ENCODE measurements around the gene HP1BP3.

Gene HP1BP3

DNA sequence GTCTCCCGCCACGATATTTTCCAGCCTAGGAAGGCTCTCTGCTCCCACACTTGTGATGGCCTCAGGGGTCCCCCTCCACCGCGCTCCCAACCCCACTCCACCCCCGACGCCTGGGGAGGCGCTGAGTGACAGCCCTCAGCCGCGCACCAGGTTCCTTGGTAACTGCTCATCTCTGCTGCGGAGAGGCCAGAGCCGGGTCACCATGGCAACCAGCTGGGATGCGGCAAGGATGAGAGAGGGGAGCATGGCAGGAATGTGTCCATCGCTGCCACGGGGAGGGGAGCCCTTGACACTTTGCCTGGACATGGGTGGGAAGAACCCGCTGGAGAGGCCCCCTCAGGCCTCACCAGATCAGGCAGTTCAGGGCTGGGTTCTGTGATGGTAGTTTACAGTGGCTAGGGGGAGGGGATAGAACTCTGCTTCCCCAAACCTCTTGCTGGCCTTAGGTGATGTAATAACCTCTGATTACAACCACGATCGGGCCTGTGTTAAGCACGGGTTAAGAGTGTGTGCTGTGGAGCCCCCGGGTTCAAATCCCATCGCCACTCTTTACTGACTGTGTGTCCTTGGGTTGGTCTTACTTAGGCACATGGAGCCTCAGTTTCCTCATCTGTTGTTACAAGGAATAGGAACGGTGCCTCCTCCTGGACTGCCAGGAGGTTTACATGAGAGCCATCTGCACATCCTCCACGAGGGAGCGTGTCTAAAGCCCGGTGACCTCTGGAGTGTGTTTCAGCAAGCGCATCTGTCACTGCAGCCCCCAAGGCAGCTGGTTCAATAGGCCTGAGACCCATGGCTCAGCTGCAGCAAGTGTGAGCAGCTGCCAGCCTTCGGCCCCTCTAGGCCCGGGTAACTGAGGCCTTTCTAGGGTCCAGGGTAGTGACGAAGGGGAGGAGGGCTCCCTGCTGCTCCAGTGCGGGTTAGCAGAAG lies 75.6 kb downstream of the HP1BP3 start:
- Histone ChIP-seq H3K36me3 (ENCODE audit: control insufficient read depth, insufficient read depth, low read length) (no peaks in the 10 kb centered on the region), H3K27ac (ENCODE audit: low read depth, low read length) (no peak overlapping the region), H3K4me1 (ENCODE audit: control insufficient read depth, insufficient read depth, low read length) (no peaks in the 10 kb centered on the region), H3K27me3 (ENCODE audit: control insufficient read depth, insufficient read depth, low read length) (peaks cover 5% of the 10 kb centered on the region), H3K9ac (ENCODE audit: low read length) (no peak overlapping the region), H3K4me3 (ENCODE audit: low read length) (no peak overlapping the region)

DNA sequence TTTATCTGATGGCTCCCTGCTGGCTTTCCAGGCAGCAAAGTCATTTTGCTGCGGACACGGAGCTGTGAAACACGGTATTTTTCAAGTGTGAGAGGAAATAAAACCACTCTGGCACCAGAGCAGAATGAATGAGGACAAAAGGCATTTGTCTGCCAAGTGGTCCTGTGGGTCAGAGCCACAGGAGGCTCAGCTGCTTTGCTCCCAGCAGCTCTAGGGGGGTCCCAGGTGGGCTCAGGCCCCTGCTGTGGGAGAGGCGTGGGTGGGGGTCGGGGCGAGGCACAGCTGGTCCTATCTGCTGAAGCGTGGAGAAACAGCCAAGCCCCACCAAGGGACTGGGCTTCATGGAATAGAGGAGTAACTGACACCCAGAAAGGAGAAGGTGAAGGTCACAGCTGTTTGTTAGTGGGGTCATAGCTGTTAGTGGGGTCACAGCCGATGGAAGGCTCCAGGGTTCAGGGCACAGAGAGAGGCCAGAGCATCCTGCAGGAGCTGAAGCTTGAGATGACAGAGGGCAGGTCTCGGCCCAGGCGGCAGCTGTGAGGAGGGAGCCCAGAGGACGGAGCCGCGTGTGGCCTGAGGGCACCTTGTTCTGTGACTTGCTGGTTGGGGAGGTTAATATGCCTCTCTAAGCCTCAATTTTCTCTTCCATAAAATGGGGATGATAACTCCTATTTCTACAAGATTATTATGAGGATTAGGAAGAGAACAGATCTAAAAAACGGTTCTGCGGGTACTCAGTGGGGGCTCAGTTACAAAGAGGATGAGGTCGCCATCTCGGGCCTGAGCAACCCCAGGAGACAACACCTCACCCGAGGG lies 76.4 kb downstream of the HP1BP3 start:
- no peak overlapping the region for H3K27ac ChIP-seq (ENCODE audit: low read depth, low read length)
- H3K4me3 ChIP-seq (ENCODE audit: low read length), result no peak overlapping the region
- H3K36me3 ChIP-seq (ENCODE audit: control insufficient read depth, insufficient read depth, low read length), result no peaks in the 10 kb centered on the region
- H3K4me1 ChIP-seq (ENCODE audit: control insufficient read depth, insufficient read depth, low read length), result no peaks in the 10 kb centered on the region
- H3K27me3 ChIP-seq (ENCODE audit: control insufficient read depth, insufficient read depth, low read length), result no peaks in the 10 kb centered on the region
- no peak overlapping the region for H3K9ac ChIP-seq (ENCODE audit: low read length)

DNA sequence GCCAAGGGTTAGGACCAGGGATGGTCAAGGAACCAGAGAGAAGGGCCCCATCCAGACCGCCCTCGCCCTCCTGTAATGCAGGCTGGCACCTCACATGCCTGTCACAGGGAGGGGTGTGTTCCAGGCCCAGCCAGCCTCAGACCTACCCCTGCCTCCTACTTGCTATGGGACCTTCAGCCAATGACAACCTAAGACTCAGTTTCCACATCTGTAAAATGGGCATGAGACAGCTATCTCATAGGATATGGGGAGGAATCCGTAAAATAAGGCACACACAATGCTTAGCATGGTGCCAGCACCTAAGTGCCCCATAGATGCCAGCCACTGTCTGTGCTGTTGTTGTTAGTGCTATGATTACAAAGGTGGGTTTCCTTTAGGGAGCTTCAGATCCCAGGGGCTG lies 77.2 kb downstream of the HP1BP3 start:
- Histone ChIP-seq H3K27ac (ENCODE audit: low read depth, low read length) (no peak overlapping the region), H3K27me3 (ENCODE audit: control insufficient read depth, insufficient read depth, low read length) (no peaks in the 10 kb centered on the region), H3K4me3 (ENCODE audit: low read length) (no peak overlapping the region), H3K9ac (ENCODE audit: low read length) (no peak overlapping the region), H3K4me1 (ENCODE audit: control insufficient read depth, insufficient read depth, low read length) (no peaks in the 10 kb centered on the region), H3K36me3 (ENCODE audit: control insufficient read depth, insufficient read depth, low read length) (no peaks in the 10 kb centered on the region)

DNA sequence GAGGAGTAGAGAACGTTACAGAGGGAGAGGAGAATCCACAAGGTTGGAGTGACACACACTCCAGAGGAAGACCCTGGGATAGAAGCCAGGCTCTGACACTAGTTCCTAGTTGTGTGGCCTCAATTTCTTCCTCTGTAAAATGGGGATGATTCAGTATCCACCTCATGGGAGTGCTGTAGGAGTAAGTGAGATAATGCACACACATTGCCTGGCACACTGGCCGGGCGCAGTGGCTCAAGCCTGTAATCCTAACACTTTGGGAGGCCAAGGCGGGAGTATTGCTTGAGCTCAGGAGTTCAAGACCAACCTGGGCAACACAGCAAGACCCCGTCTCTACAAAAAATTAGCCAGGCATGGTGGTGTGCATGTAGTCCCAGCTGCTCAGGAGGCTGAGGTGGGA lies 78.2 kb downstream of the HP1BP3 start:
- Histone ChIP-seq H3K4me1 (ENCODE audit: control insufficient read depth, insufficient read depth, low read length) (no peaks in the 10 kb centered on the region), H3K36me3 (ENCODE audit: control insufficient read depth, insufficient read depth, low read length) (no peaks in the 10 kb centered on the region)

DNA sequence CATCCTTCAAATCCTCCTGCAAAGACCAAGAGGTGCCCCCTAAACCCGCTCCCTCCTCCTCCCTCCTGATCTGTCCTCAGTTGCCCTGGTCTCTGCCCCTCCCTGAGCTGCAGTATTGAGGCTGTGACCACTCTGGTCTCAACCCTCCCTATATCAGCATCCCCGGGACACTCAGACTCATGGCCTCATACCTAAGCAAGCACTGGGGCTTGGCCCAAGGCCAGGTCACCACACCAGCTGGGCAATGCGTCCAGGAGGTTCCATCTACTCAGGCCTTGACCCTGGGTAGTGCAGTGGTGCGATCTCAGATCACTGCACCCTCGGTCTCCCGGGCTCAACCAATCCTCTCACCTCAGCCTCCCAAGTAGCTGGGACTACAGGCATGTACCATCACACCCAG lies 79.0 kb downstream of the HP1BP3 start:
- Histone ChIP-seq H3K4me1 (ENCODE audit: control insufficient read depth, insufficient read depth, low read length) (no peaks in the 10 kb centered on the region), H3K27ac (ENCODE audit: low read depth, low read length) (no peak overlapping the region), H3K9ac (ENCODE audit: low read length) (no peak overlapping the region), H3K27me3 (ENCODE audit: control insufficient read depth, insufficient read depth, low read length) (no peaks in the 10 kb centered on the region), H3K4me3 (ENCODE audit: low read length) (no peak overlapping the region), H3K36me3 (ENCODE audit: control insufficient read depth, insufficient read depth, low read length) (no peaks in the 10 kb centered on the region)

More for the DNA sequence above, 78.2 kb downstream of the HP1BP3 start:
- no peak overlapping the region for H3K9ac ChIP-seq (ENCODE audit: low read length)
- no peak overlapping the region for H3K27ac ChIP-seq (ENCODE audit: low read depth, low read length)
- no peaks in the 10 kb centered on the region for H3K27me3 ChIP-seq (ENCODE audit: control insufficient read depth, insufficient read depth, low read length)
- no peak overlapping the region for H3K4me3 ChIP-seq (ENCODE audit: low read length)

DNA sequence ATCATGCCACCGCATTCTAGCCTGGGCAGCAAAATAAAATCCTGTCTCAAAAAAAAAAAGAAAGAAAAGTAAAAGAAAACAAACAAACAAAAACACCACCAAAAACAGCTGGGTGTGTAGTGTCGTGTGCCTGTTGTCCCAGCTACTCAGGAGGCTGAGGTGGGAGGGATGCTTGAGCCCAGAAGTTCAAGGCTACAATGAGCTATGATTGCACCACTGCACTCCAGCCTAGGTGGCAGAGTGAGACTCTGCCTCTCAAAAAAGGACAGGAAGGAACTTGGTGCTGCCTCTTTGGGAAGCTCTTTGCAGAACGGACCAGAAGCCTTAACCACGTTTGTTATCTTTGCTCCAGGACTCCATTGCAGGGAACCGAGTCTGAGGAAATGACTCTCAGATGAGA lies 80.3 kb downstream of the HP1BP3 start:
- Histone ChIP-seq H3K4me1 (ENCODE audit: control insufficient read depth, insufficient read depth, low read length) (no peaks in the 10 kb centered on the region), H3K4me3 (ENCODE audit: low read length) (no peak overlapping the region), H3K9ac (ENCODE audit: low read length) (no peak overlapping the region), H3K27me3 (ENCODE audit: control insufficient read depth, insufficient read depth, low read length) (no peaks in the 10 kb centered on the region), H3K36me3 (ENCODE audit: control insufficient read depth, insufficient read depth, low read length) (no peaks in the 10 kb centered on the region), H3K27ac (ENCODE audit: low read depth, low read length) (no peak overlapping the region)

DNA sequence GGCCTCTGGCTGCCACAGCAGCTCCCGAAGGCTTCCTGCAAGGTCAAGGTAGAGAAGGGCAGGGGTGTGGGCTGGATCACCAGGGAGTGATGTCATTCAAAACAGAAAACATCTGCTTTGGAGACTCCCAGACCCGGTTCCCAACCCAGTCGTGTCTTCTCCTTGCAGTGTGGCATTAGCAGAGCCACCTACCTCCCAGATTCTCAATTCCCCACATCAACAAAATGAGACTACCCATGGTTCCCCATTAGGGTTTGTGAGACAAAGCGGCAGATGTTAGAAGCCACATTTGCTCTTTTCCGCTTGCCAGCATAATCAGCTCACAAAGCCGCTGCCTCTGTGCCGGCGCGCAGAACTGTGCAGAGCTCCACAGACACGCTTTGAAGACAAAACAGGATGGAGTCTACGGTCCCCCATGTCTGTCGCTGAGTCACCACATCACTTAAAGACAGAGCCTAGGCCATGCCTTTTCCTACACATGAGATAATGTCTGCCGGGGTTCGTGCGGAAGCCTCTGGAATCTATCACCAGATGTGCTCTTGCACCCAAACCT lies 81.8 kb downstream of the HP1BP3 start:
- Histone ChIP-seq H3K4me3 (ENCODE audit: low read length) (no peak overlapping the region), H3K4me1 (ENCODE audit: control insufficient read depth, insufficient read depth, low read length) (no peaks in the 10 kb centered on the region), H3K27me3 (ENCODE audit: control insufficient read depth, insufficient read depth, low read length) (no peaks in the 10 kb centered on the region), H3K9ac (ENCODE audit: low read length) (no peak overlapping the region), H3K27ac (ENCODE audit: low read depth, low read length) (no peak overlapping the region), H3K36me3 (ENCODE audit: control insufficient read depth, insufficient read depth, low read length) (no peaks in the 10 kb centered on the region)

DNA sequence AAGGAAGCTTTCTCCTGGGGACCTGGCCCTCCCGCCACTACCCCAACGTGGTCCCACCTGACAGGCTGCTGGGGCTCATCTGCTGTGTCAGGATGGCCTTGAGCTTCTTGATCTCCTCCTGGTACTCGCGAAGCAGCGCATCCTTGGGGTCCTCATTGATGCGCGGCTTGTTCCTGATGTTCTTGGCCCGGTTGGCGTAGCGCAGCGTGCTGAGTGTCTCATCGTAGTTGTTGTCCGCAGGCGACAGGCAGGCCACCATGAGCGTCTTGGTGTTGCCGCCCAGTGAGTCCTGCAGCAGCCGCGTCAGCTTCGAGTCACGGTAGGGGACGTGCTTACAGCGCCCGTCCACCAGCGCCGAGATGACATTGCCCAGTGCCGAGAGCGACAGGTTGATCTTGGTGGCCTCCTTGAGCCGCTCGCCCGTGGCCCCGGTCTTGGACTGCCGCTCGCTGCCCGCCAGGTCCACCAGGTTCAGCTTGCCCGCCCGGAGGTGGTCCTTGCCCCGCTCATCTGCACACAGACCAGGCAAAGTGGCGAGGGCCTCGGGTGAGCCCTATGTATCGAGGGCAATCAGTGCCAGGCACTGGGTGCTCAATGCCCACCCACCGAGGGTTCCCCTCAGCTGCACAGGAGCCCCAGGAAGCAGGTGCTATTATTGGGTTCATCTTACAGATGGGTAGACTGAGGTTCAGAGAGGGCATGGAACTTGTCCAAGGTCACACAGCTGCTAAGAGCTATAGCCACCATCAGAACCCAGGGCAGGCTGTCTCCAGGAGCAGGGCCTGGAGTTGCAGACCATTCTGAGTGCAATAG lies 82.5 kb downstream of the HP1BP3 start:
- Histone ChIP-seq H3K36me3 (ENCODE audit: control insufficient read depth, insufficient read depth, low read length) (no peaks in the 10 kb centered on the region), H3K9ac (ENCODE audit: low read length) (no peak overlapping the region), H3K4me3 (ENCODE audit: low read length) (no peak overlapping the region), H3K27me3 (ENCODE audit: control insufficient read depth, insufficient read depth, low read length) (no peaks in the 10 kb centered on the region), H3K4me1 (ENCODE audit: control insufficient read depth, insufficient read depth, low read length) (no peaks in the 10 kb centered on the region), H3K27ac (ENCODE audit: low read depth, low read length) (no peak overlapping the region)

DNA sequence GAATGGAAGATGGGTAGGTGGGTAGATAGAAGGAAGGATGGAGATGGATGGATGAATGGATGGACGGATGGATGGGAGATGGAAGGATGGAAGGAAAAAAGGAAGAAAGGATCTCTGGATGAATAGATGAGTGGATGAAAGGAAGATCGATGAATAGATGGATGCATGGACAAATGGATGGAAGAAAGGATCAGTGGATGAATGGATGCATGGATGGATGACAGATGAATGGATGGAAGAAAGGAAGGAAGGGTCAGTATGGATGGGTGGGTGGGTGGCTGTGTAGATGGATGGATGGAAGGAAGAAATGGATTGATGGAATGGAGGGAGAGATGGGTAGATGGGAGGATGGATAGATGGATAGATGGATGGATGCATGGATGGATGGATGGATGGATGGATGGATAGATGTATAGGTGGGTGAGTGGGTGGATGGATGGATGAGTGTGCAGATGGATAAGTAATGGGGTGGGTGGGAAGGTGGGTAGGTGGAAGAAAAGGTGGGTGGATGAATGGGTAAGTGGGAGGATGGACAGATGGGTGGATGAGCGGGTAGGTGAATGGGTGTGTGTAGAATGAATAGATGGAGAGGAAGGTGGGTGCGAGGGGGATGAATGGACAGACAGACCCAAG lies 83.9 kb downstream of the HP1BP3 start:
- H3K4me1 ChIP-seq (ENCODE audit: control insufficient read depth, insufficient read depth, low read length), result peaks cover 5% of the 10 kb centered on the region
- H3K27ac ChIP-seq (ENCODE audit: low read depth, low read length), result no peak overlapping the region
- no peak overlapping the region for H3K4me3 ChIP-seq (ENCODE audit: low read length)
- H3K27me3 ChIP-seq (ENCODE audit: control insufficient read depth, insufficient read depth, low read length), result no peaks in the 10 kb centered on the region
- H3K36me3 ChIP-seq (ENCODE audit: control insufficient read depth, insufficient read depth, low read length), result no peaks in the 10 kb centered on the region
- no peak overlapping the region for H3K9ac ChIP-seq (ENCODE audit: low read length)

DNA sequence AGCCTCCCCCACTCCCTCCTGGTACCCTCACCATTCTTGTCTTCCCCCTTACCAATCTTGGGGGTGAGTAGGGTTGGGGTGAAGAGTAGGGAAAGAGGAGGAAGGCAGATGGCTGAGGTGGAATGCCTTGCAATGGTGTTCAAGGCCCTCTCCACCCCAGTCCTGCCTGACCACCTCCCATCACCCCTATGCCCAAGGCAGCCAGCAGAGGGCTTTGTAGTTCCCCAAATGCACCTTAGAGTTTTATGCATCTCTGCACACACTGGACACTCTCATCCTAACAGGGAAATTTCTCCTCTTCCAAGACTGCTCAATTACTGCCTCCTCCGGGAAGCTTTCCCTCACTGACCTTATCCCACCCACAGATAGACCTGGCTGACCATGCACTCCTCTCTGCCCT lies 84.7 kb downstream of the HP1BP3 start:
- no peak overlapping the region for H3K27ac ChIP-seq (ENCODE audit: low read depth, low read length)
- H3K4me1 ChIP-seq (ENCODE audit: control insufficient read depth, insufficient read depth, low read length), result peaks cover 10% of the 10 kb centered on the region
- no peaks in the 10 kb centered on the region for H3K36me3 ChIP-seq (ENCODE audit: control insufficient read depth, insufficient read depth, low read length)
- H3K4me3 ChIP-seq (ENCODE audit: low read length), result no peak overlapping the region
- no peaks in the 10 kb centered on the region for H3K27me3 ChIP-seq (ENCODE audit: control insufficient read depth, insufficient read depth, low read length)
- no peak overlapping the region for H3K9ac ChIP-seq (ENCODE audit: low read length)

DNA sequence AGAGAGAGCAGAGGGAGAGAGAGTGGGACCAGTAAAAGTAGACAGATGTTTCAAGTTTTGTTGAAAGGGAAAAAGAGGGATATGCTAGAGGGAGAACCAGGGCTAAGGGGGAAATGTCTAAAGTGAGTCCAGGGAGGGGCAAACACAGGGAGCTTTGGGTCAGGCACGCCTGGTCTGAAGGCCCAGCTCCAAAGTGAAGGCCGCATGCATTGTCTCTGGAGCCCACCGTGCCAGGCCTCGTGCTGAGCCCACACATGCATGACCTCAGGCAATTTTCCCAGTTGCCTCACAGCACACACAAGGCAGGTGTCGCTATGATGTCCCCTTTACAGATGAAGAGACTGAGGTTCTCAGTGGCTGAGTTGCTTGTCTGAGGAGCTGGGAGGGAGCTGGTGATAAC lies 85.3 kb downstream of the HP1BP3 start:
- no peak overlapping the region for H3K4me3 ChIP-seq (ENCODE audit: low read length)
- no peak overlapping the region for H3K27ac ChIP-seq (ENCODE audit: low read depth, low read length)
- no peaks in the 10 kb centered on the region for H3K36me3 ChIP-seq (ENCODE audit: control insufficient read depth, insufficient read depth, low read length)
- H3K4me1 ChIP-seq (ENCODE audit: control insufficient read depth, insufficient read depth, low read length), result peaks cover 10% of the 10 kb centered on the region
- H3K27me3 ChIP-seq (ENCODE audit: control insufficient read depth, insufficient read depth, low read length), result no peaks in the 10 kb centered on the region
- no peak overlapping the region for H3K9ac ChIP-seq (ENCODE audit: low read length)

Data from rectal smooth muscle tissue (tissue), 1 donor.